Left lung (tissue), 10 donors: Measurements from ENCODE around the gene KRTAP10-6. TPM values are rescaled to one million over a fixed set of nuclear protein-coding genes. Genes with fewer than 3 reads are reported as not detected.

Experiments used
- ATAC-seq: fragments of 200-7000 bp; cut with Tn5 transposase; one replicate; pipeline ENCODE4 v1.9.1; 2020; ENCODE audit warnings: moderate library complexity
- DNase-seq, 4 donors: peaks; one replicate each; pipeline ENCODE4 v3.0.0-alpha.2; 2013 to 2020
- H3K27ac ChIP-seq, 2 donors: fragments of 200-600 bp; sonication (generic) in 1 of 2; one replicate each; pipeline versions ENCODE4 v1.5.0 to v1.8.0; 2020 to 2021
- H3K27me3 ChIP-seq, 2 donors: fragments of 200-600 bp; sonication (generic) in 1 of 2; one replicate each; pipeline versions ENCODE4 v1.5.0 to v1.8.0; 2020 to 2021
- H3K36me3 ChIP-seq, 2 donors: fragments of 200-600 bp; sonication (generic) in 1 of 2; one replicate each; pipeline versions ENCODE4 v1.5.0 to v1.8.0; 2020 to 2021
- H3K4me1 ChIP-seq, 2 donors: fragments of 200-600 bp; one replicate each; pipeline ENCODE4 v1.8.0; 2021
- H3K4me3 ChIP-seq, 2 donors: fragments of 200-600 bp; sonication (generic) in 1 of 2; one replicate each; pipeline versions ENCODE4 v1.5.0 to v1.8.0; 2020 to 2021; ENCODE audit warnings: mild to moderate bottlenecking in 1 of 2
- H3K9me3 ChIP-seq, 2 donors: fragments of 200-600 bp; sonication (generic) in 1 of 2; one replicate each; pipeline versions ENCODE4 v1.5.0 to v1.8.0; 2020 to 2021
- intact Hi-C, 2 donors: fragments of 100-400 bp; cut with DNase I; formaldehyde crosslinking; loops; one replicate each; pipeline versions ENCODE4 v1.11.2 to v1.14.2; 2022
- polyA plus RNA-seq, 6 donors: library from polyadenylated mRNA; unstranded; fragments of 120-200 nt; gene quantifications; one replicate each; pipeline ENCODE4 v1.2.1, GENCODE V29; 2013; ENCODE audit not compliant: insufficient read length in 6 of 6
- total RNA-seq, 2 donors: library from RNA; stranded (reverse); fragmentation: NEBNext Ultra II Directional; extraction: Animal tissue kit (Norgen Biotek cat#: 25700); gene quantifications; one replicate each; pipeline ENCODE4 v1.2.1, GENCODE V29; 2021
- TF ChIP-seq, protein P1 (sequence below), 2 donors: fragments of 200-600 bp; sonication (generic) in 1 of 2; IDR thresholded peaks; one replicate each; pipeline versions ENCODE4 v1.5.0 to v1.8.0; 2021; ENCODE audit warnings: antibody characterized with exemption in 2 of 2
- donor health status: DM: no; HTN: yes; CAD: no.
- donor health status: DM: no; HTN: no; CAD: no.

Gene KRTAP10-6
- total and polyA plus RNA-seq, 8 donors = not detected

DNA sequence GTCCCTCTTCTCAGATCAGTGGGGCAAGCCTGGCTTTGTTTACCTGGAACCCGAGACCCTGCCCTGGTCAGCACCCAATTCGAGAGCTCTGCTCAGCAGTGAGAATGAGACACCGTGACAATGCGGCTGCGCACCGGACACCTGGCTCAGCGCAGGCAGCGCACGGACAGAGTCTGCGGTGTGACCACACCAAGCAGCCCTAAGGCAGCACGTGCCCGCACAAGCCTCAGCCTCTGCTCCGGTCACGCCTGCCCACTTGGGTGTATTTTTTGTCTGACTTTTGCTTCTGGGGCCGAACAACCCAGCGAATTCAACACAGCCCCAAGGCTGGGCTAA is 24.3 kb upstream of the KRTAP10-6 start:
- Histone ChIP-seq H3K27ac (no peak overlapping the region), H3K9me3 (peaks cover 0 to 20% of the 10 kb centered on the region in 2 donors), H3K27me3 (peaks cover 0 to 36% of the 10 kb centered on the region in 2 donors), H3K4me1 (no peaks in the 10 kb centered on the region), H3K4me3 (no peak overlapping the region), H3K36me3 (no peaks in the 10 kb centered on the region)
- DNase-seq (peak in 1 of 4 donors; percentile 69), ATAC-seq (no peak)
- intact Hi-C loops = no loop called here
- TF ChIP-seq, protein P1, sequence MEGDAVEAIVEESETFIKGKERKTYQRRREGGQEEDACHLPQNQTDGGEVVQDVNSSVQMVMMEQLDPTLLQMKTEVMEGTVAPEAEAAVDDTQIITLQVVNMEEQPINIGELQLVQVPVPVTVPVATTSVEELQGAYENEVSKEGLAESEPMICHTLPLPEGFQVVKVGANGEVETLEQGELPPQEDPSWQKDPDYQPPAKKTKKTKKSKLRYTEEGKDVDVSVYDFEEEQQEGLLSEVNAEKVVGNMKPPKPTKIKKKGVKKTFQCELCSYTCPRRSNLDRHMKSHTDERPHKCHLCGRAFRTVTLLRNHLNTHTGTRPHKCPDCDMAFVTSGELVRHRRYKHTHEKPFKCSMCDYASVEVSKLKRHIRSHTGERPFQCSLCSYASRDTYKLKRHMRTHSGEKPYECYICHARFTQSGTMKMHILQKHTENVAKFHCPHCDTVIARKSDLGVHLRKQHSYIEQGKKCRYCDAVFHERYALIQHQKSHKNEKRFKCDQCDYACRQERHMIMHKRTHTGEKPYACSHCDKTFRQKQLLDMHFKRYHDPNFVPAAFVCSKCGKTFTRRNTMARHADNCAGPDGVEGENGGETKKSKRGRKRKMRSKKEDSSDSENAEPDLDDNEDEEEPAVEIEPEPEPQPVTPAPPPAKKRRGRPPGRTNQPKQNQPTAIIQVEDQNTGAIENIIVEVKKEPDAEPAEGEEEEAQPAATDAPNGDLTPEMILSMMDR (IDR thresholded peaks at IDR 0.05) = no peak

DNA sequence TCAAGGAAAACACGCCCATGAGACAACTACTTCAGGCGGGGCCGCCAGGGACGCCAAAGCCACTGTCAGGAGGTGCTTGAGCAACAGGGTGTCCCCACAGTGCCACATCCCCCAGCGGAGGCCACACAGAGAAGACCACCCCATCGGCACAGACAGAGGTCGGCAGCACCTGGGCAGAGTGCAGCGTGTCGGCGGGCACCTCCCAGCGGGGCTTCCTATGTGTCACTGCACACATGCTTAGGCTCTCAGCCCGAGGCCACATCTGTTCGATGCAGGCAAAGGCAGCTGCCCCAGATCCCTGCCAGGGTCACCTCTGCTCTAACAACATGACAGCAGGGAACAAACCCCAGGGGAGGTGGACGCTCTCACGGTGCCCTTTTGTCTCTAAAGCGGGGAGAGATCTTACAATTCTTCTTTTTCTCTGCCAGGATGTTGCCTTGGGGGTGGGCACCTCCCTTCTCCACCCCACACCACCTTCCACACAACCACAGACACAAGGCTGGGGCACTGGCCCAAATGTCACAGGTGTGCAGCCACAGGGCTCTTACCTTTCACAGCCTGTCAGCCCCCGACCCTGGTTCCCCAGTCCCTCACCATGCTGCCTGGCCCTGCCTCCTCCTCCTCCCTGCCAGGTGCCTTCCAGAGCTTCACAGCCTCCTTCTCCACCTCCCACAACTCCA is 23.7 kb upstream of the KRTAP10-6 start:
- intact Hi-C loops = no loop called here
- TF ChIP-seq, protein P1 (IDR thresholded peaks at IDR 0.05) = no peak
- no peak overlapping the region for H3K4me3 ChIP-seq
- H3K4me1 ChIP-seq = no peaks in the 10 kb centered on the region
- no peak overlapping the region for H3K27ac ChIP-seq
- peaks cover 0 to 36% of the 10 kb centered on the region in 2 donors for H3K27me3 ChIP-seq
- no peaks in the 10 kb centered on the region for H3K36me3 ChIP-seq
- peak in 1 of 4 donors; percentile 54 for DNase-seq
- H3K9me3 ChIP-seq = peaks cover 0 to 22% of the 10 kb centered on the region in 2 donors
- ATAC-seq = no peak

DNA sequence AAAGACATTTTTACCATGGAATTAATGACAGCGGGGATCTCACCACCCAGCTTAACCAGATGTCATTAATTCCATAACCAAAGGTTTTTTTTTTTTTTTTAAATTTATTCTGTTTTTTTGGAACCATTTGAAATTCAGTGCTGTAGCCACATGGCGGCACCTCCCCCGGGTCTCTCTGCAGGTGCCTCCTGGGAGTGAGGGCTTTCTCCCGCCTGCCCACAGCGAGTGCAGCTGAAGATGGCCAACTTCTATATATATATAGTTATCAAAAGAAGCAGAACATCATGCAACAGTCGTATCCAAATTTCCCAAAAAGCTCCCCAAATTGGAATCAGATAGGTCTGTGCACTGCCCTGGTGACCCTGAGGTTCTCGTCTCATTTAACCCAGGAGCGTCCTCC is 23.2 kb upstream of the KRTAP10-6 start:
- H3K4me1 ChIP-seq = no peaks in the 10 kb centered on the region
- no peak overlapping the region for H3K27ac ChIP-seq
- H3K27me3 ChIP-seq = peaks cover 0 to 36% of the 10 kb centered on the region in 2 donors
- no peak for DNase-seq
- intact Hi-C loops = no loop called here
- H3K36me3 ChIP-seq = no peaks in the 10 kb centered on the region
- H3K4me3 ChIP-seq = no peak overlapping the region
- peaks cover 0 to 23% of the 10 kb centered on the region in 2 donors for H3K9me3 ChIP-seq
- TF ChIP-seq, protein P1 (IDR thresholded peaks at IDR 0.05) = no peak
- no peak for ATAC-seq

DNA sequence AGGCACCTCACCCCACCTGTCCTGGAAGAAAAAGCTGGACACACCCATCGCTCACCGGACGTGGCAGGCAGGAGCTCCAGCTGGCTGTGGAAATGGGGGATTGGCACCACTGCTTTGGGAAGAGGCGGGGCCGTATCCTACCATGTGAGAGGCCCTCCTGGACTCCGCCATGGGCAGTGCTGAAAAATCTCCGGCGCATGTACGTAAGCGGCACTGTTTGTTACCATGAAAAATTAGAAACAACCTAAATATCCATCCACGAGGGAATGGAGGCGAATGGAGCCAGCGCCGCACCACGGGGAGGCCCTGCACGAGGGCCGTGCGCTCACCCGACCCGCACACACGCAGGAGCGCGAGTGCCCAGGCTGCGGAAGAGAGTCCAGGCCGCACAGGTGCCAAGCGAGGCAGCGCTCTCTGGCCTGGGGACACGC is 22.7 kb upstream of the KRTAP10-6 start:
- Histone ChIP-seq H3K4me3 (no peak overlapping the region), H3K27me3 (peaks cover 0 to 36% of the 10 kb centered on the region in 2 donors), H3K4me1 (no peaks in the 10 kb centered on the region), H3K27ac (no peak overlapping the region), H3K9me3 (peaks cover 0 to 23% of the 10 kb centered on the region in 2 donors), H3K36me3 (no peaks in the 10 kb centered on the region)
- intact Hi-C loops = no loop called here
- no peak for ATAC-seq
- peak in 1 of 4 donors; percentile 64 for DNase-seq
- TF ChIP-seq, protein P1 (IDR thresholded peaks at IDR 0.05) = no peak

DNA sequence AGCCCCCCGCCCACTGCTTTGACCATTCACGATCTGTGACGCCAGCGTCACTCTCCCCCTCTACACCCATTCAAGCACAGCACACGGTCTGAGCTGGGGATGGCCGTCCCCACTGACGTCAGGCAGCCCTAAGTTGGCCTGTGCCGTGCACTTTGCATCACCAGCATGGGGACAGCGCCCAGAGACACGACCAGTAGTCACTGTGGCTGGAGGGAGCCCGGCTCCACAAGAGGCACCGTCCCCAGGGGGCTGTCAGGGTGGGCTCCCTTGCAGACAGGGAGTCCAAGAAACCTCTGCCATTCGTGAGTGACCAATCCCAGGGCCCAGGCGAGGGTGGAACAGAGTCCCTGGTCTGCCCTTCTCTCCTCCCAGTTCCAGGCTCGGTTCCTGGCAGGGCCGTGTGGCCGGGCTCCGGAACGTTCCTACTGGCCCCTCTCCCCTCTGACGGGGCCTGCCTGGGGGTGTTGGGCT is 21.9 kb upstream of the KRTAP10-6 start:
- ATAC-seq (no peak), DNase-seq (peak in 1 of 4 donors; percentile 60)
- H3K9me3 ChIP-seq = peaks cover 0 to 27% of the 10 kb centered on the region in 2 donors
- H3K36me3 ChIP-seq = no peaks in the 10 kb centered on the region
- intact Hi-C loops = no loop called here
- H3K4me3 ChIP-seq = no peak overlapping the region
- no peak overlapping the region for H3K27ac ChIP-seq
- H3K27me3 ChIP-seq = peaks cover 0 to 36% of the 10 kb centered on the region in 2 donors
- TF ChIP-seq, protein P1 (IDR thresholded peaks at IDR 0.05) = no peak
- H3K4me1 ChIP-seq = no peaks in the 10 kb centered on the region
